ENCODE measurements around the gene PARD3B. TPM values are rescaled to one million over a fixed set of nuclear protein-coding genes. Genes with fewer than 3 reads are reported as not detected.

The PARD3B gene
- total and polyA plus RNA-seq, 7 donors, result 3.2 to 64.0 (median 42.5) TPM

DNA sequence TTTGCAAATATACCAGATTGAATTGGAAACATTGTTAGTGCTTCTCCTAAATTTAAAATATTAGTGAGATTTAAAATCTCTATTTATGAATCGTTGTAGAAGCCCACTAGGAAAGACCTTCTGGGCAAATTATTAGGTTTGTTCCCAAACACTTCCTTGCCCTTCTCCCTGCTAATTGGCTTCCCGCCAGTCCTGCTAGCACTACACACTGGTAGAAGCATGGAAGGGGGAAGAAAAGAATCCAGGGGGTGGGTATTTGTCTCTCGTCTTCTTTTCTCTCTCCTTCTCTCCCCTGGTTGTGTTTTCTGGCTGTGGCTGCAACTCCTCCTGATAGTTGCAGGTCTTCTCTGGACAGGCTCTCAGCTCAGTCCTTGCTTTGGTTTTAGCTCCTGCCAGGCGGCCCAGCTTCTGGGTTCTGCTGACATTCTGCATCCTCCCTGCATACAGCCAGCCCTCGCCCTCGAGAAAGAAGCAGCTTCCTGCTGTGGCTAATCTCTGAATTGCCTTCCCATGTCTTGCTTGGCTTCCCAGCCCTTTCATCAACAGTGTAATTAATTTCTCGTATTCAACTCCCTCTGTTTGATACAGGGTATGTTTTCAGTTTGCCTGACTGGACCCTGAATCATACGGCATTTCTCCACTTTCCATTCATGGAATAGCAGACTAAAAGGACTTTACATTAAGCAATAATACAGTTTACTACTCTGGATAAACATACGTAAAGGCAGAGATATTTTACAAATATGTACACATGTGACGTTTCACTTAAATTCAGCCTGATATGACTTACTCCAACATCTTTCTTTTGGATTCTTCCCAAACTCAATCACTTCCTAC lies 6.9 kb upstream of the PARD3B start:
- peak; percentile 75 for DNase-seq
- H3K9me3 ChIP-seq, result no peaks in the 10 kb centered on the region
- WGBS, 2 donors, result 62 to 67% methylated on average over 10 of the region's 10 CpGs
- peak overlapping the region in 3 of 4 donors; percentile 65 to 72 (median 71) for H3K27ac ChIP-seq
- no peaks in the 10 kb centered on the region for H3K27me3 ChIP-seq
- H3K4me3 ChIP-seq, result peak overlapping the region in 2 of 4 donors; percentile 9 to 22
- H3K4me1 ChIP-seq, result peaks cover 0 to 23% (median 16%) of the 10 kb centered on the region in 4 donors
- no peak for TF ChIP-seq POLR2A (IDR thresholded peaks at IDR 0.05)
- TF ChIP-seq, protein P1, sequence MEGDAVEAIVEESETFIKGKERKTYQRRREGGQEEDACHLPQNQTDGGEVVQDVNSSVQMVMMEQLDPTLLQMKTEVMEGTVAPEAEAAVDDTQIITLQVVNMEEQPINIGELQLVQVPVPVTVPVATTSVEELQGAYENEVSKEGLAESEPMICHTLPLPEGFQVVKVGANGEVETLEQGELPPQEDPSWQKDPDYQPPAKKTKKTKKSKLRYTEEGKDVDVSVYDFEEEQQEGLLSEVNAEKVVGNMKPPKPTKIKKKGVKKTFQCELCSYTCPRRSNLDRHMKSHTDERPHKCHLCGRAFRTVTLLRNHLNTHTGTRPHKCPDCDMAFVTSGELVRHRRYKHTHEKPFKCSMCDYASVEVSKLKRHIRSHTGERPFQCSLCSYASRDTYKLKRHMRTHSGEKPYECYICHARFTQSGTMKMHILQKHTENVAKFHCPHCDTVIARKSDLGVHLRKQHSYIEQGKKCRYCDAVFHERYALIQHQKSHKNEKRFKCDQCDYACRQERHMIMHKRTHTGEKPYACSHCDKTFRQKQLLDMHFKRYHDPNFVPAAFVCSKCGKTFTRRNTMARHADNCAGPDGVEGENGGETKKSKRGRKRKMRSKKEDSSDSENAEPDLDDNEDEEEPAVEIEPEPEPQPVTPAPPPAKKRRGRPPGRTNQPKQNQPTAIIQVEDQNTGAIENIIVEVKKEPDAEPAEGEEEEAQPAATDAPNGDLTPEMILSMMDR (IDR thresholded peaks at IDR 0.05), result no peak
- TF ChIP-seq POLR2AphosphoS5 (IDR thresholded peaks at IDR 0.05), result no peak
- no peak for TF ChIP-seq EP300 (IDR thresholded peaks at IDR 0.05)
- intact Hi-C loops (cut with DNase I), result no loop called here
- H3K36me3 ChIP-seq, result no peaks in the 10 kb centered on the region

DNA sequence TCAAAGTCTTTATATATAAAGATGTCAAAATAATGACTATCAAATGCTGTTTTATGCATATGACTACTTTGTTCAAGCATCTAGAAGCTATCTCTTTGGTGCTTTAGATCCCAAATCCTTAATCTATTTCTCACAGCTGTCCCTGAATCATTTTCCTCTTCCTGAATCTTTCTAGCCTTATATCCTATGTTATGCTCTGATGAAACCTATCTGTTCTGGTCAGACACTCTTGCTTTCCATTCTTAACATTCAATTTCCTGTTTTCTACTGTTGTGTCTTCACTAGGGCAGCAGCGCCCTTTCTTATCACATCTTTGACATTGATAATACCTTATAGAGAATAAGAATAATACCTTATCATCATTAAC lies 6.3 kb upstream of the PARD3B start:
- TF ChIP-seq, protein P1 (IDR thresholded peaks at IDR 0.05), result no peak
- TF ChIP-seq POLR2A (IDR thresholded peaks at IDR 0.05) (no peak), EP300 (IDR thresholded peaks at IDR 0.05) (no peak), POLR2AphosphoS5 (IDR thresholded peaks at IDR 0.05) (no peak)
- H3K9me3 ChIP-seq, result no peaks in the 10 kb centered on the region
- H3K36me3 ChIP-seq, result no peaks in the 10 kb centered on the region
- intact Hi-C loops (cut with DNase I), result no loop called here
- DNase-seq, result no peak
- peak overlapping the region in 3 of 4 donors; percentile 65 to 72 (median 71) for H3K27ac ChIP-seq
- no peak overlapping the region for H3K4me3 ChIP-seq
- H3K27me3 ChIP-seq, result no peaks in the 10 kb centered on the region
- 91% methylated on average over 1 of the region's 1 CpG for WGBS, 2 donors
- peaks cover 0 to 17% (median 13%) of the 10 kb centered on the region in 4 donors for H3K4me1 ChIP-seq

DNA sequence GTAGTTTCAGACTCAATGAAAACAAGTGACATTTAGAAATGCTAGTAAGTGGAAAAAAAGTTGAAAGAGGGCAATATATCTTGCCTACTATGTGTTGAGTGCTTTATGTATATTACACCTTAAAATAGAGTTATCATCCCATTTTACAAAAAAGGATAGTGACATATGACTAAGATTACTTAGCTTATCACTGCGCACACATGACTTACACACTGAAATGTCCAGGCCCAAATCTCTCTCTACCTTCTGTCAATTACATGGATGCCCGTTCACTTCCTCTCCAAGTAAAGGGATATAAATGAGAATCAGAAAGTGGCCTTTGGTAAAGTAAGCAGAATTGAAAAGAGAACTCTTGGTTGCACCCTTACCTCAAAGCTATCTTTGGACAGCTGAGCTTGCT lies 3.6 kb upstream of the PARD3B start:
- 90 to 95% methylated on average over 2 of the region's 2 CpGs for WGBS, 2 donors
- H3K27ac ChIP-seq, result no peak overlapping the region
- intact Hi-C loops (cut with DNase I), result loop anchor here (5.0 to 10.0 kb wide), 2 partner anchors 84 to 1143 kb away; partner anchors contain the start of gene NRP2

DNA sequence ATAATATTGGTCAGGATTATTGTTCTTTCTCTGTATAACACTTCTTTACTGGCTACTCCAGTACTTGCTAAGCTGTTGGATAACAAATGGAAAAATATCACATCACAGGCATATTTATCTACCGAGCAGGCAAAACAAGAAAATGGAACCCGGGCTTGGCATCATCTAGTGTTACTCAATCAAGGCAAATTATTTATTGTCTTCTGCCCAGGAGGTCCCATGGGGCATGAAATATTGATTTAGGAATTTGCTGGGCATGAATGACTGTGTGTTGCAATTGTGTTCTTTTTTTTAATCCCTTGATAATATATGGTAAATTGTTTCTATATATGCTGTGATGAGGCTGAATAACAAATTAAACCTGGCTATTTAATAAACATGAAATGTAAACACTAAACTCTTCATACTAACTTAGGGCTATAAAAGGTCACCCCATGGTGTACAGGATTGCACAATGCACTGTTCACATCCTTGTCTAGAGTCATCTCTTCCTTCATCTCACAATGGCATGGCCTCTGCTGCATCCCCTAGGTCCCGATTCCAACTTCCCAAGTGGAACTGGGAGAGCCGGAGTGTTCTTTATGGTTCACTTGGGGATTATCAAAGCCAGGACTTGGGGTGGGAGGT lies 2.2 kb upstream of the PARD3B start:
- no peaks in the 10 kb centered on the region for H3K27me3 ChIP-seq
- WGBS, 2 donors, result 92 to 94% methylated on average over 4 of the region's 4 CpGs
- TF ChIP-seq POLR2A (IDR thresholded peaks at IDR 0.05) (no peak), EP300 (IDR thresholded peaks at IDR 0.05) (no peak), POLR2AphosphoS5 (IDR thresholded peaks at IDR 0.05) (no peak)
- TF ChIP-seq, protein P1 (IDR thresholded peaks at IDR 0.05), result no peak
- H3K4me3 ChIP-seq, result no peak overlapping the region
- no peaks in the 10 kb centered on the region for H3K9me3 ChIP-seq
- peaks cover 0 to 40% (median 27%) of the 10 kb centered on the region in 4 donors for H3K4me1 ChIP-seq
- intact Hi-C loops (cut with DNase I), result loop anchor here (5.0 to 10.0 kb wide), 2 partner anchors 86 to 1142 kb away; partner anchors contain the start of gene NRP2
- no peak for DNase-seq
- H3K36me3 ChIP-seq, result no peaks in the 10 kb centered on the region
- H3K27ac ChIP-seq, result no peak overlapping the region

More for the DNA sequence above, 3.6 kb upstream of the PARD3B start:
- TF ChIP-seq POLR2A (IDR thresholded peaks at IDR 0.05), result no peak
- TF ChIP-seq EP300 (IDR thresholded peaks at IDR 0.05), result no peak
- TF ChIP-seq, protein P1 (IDR thresholded peaks at IDR 0.05), result no peak
- no peak for TF ChIP-seq POLR2AphosphoS5 (IDR thresholded peaks at IDR 0.05)
- Histone ChIP-seq H3K27me3 (no peaks in the 10 kb centered on the region), H3K36me3 (no peaks in the 10 kb centered on the region), H3K4me1 (peaks cover 0 to 32% (median 21%) of the 10 kb centered on the region in 4 donors), H3K4me3 (no peak overlapping the region), H3K9me3 (no peaks in the 10 kb centered on the region)
- DNase-seq, result no peak

Data from sigmoid colon (tissue), 7 donors.